Spinal cord (tissue), 10 donors: ENCODE measurements around the gene ANO6. TPM values are rescaled to one million over a fixed set of nuclear protein-coding genes. Genes with fewer than 3 reads are reported as not detected.
A peak's percentile ranks its signal among the peaks of the same experiment; 100 is the strongest.
"Not testable (repeated sequence)": the region's sequence is repeated elsewhere in the genome, so short reads cannot be mapped to it uniquely, and the experiment has no call there.

ENCODE experiments used
- DNase-seq, 6 donors: peaks; one replicate each; pipeline versions ENCODE4 v3.0.0 to v3.0.0-alpha.2; 2013 to 2015; ENCODE audit warnings: low spot score in 6 of 6, low read depth in 4 of 6
- H3K27ac ChIP-seq: one replicate; pipeline ENCODE4 v1.5.1; 2013; ENCODE audit warnings: low read depth, low read length, control low read depth
- H3K27me3 ChIP-seq: one replicate; pipeline ENCODE4 v1.6.1; 2013; ENCODE audit warnings: low read length; ENCODE audit not compliant: control insufficient read depth, insufficient read depth
- H3K36me3 ChIP-seq: one replicate; pipeline ENCODE4 v1.6.1; 2013; ENCODE audit warnings: low read length; ENCODE audit not compliant: control insufficient read depth, insufficient read depth
- H3K4me1 ChIP-seq: one replicate; pipeline ENCODE4 v1.6.1; 2013; ENCODE audit warnings: low read length; ENCODE audit not compliant: control insufficient read depth, insufficient read depth
- H3K4me3 ChIP-seq: one replicate; pipeline ENCODE4 v1.5.1; 2013; ENCODE audit warnings: low read depth, low read length, control low read depth
- H3K9me3 ChIP-seq: one replicate; pipeline ENCODE4 v1.6.1; 2013; ENCODE audit warnings: low read length; ENCODE audit not compliant: control insufficient read depth, insufficient read depth
- WGBS: methylation state at CpG from one replicate; pipeline ENCODE4 v1.1.5; 2013; ENCODE audit warnings: missing lambda C conversion rate; ENCODE audit not compliant: insufficient coverage; 5-methylcytosine and 5-hydroxymethylcytosine counted together
- polyA plus RNA-seq, 2 donors: library from polyadenylated mRNA; unstranded; fragments of 120-200 nt; gene quantifications; one replicate each; pipeline ENCODE4 v1.2.1, GENCODE V29; 2013; ENCODE audit not compliant: insufficient read length in 2 of 2
- total RNA-seq, 2 donors: library from RNA; depleted of rRNA in 1 of 2; stranded (reverse); fragments of 120-200 nt in 1 of 2; fragments of >200 nt in 1 of 2; gene quantifications; one replicate each; pipeline versions ENCODE4 v1.2.3 to v1.2.4, GENCODE V29; 2013 to 2014
- donor health status: healthy.

Gene ANO6
- total and polyA plus RNA-seq, 4 donors, result 21.6 to 105 (median 42.9) TPM

- H3K4me1 ChIP-seq, result no peaks in the 10 kb centered on the region
- H3K27ac ChIP-seq, result no peak overlapping the region
- H3K9me3 ChIP-seq, result no peaks in the 10 kb centered on the region
- H3K36me3 ChIP-seq, result no peaks in the 10 kb centered on the region
- no peak for DNase-seq
- H3K27me3 ChIP-seq, result no peaks in the 10 kb centered on the region
- no peak overlapping the region for H3K4me3 ChIP-seq
Observed at GRCh38 chr12:45362291-45362690, 146.4 kb downstream of the ANO6 start.

GRCh38 chr12:45363903-45364302 lies 148.0 kb downstream of the ANO6 start:
- Histone ChIP-seq H3K27me3 (no peaks in the 10 kb centered on the region), H3K4me3 (no peak overlapping the region), H3K9me3 (no peaks in the 10 kb centered on the region), H3K36me3 (no peaks in the 10 kb centered on the region), H3K4me1 (no peaks in the 10 kb centered on the region), H3K27ac (no peak overlapping the region)
- DNase-seq, result no peak

- H3K27ac ChIP-seq, result no peak overlapping the region
- no peak for DNase-seq
- H3K4me1 ChIP-seq, result no peaks in the 10 kb centered on the region
- H3K36me3 ChIP-seq, result peaks cover 3% of the 10 kb centered on the region
- H3K4me3 ChIP-seq, result no peak overlapping the region
- 100% methylated on average over 1 of the region's 3 CpGs for WGBS
- H3K27me3 ChIP-seq, result no peaks in the 10 kb centered on the region
- no peaks in the 10 kb centered on the region for H3K9me3 ChIP-seq
Observed at GRCh38 chr12:45368841-45369489, 153.1 kb downstream of the ANO6 start.

GRCh38 chr12:45377815-45378214 lies 161.9 kb downstream of the ANO6 start:
- no peaks in the 10 kb centered on the region for H3K36me3 ChIP-seq
- WGBS, result no CpG with 5 or more reads among the region's 1 CpG
- H3K9me3 ChIP-seq, result no peaks in the 10 kb centered on the region

GRCh38 chr12:45379261-45379660 lies 163.4 kb downstream of the ANO6 start:
- peak in 1 of 6 donors; percentile 20 for DNase-seq
- Histone ChIP-seq H3K27ac (no peak overlapping the region), H3K4me1 (no peaks in the 10 kb centered on the region), H3K27me3 (no peaks in the 10 kb centered on the region), H3K36me3 (no peaks in the 10 kb centered on the region), H3K4me3 (no peak overlapping the region), H3K9me3 (no peaks in the 10 kb centered on the region)
- 60% methylated on average over 1 of the region's 5 CpGs for WGBS

More at GRCh38 chr12:45377815-45378214, 161.9 kb downstream of the ANO6 start:
- H3K27me3 ChIP-seq, result no peaks in the 10 kb centered on the region
- no peak overlapping the region for H3K4me3 ChIP-seq
- H3K27ac ChIP-seq, result no peak overlapping the region
- no peak for DNase-seq
- no peaks in the 10 kb centered on the region for H3K4me1 ChIP-seq

- Histone ChIP-seq H3K4me1 (no peaks in the 10 kb centered on the region), H3K27me3 (no peaks in the 10 kb centered on the region), H3K4me3 (no peak overlapping the region), H3K36me3 (no peaks in the 10 kb centered on the region), H3K27ac (no peak overlapping the region), H3K9me3 (no peaks in the 10 kb centered on the region)
- WGBS, result 100% methylated on average over 4 of the region's 4 CpGs
- no peak for DNase-seq
Observed at GRCh38 chr12:45381351-45381750, 165.5 kb downstream of the ANO6 start.

- no CpG with 5 or more reads among the region's 1 CpG for WGBS
Observed at GRCh38 chr12:45388545-45388944, 172.7 kb downstream of the ANO6 start.

GRCh38 chr12:45389426-45389825 lies 173.5 kb downstream of the ANO6 start:
- Histone ChIP-seq H3K9me3 (no peaks in the 10 kb centered on the region), H3K4me3 (no peak overlapping the region), H3K4me1 (no peaks in the 10 kb centered on the region), H3K27me3 (no peaks in the 10 kb centered on the region), H3K27ac (no peak overlapping the region), H3K36me3 (no peaks in the 10 kb centered on the region)
- no peak for DNase-seq
- no CpG with 5 or more reads among the region's 3 CpGs for WGBS

More at GRCh38 chr12:45388545-45388944, 172.7 kb downstream of the ANO6 start:
- peak in 3 of 6 donors; percentile 17 to 69 (median 69) for DNase-seq
- Histone ChIP-seq H3K9me3 (no peaks in the 10 kb centered on the region), H3K4me1 (no peaks in the 10 kb centered on the region), H3K36me3 (no peaks in the 10 kb centered on the region), H3K27ac (no peak overlapping the region), H3K4me3 (no peak overlapping the region), H3K27me3 (no peaks in the 10 kb centered on the region)

- not testable (repeated sequence) for H3K4me3 ChIP-seq, H3K27ac ChIP-seq, DNase-seq, H3K9me3 ChIP-seq, H3K27me3 ChIP-seq, H3K36me3 ChIP-seq, H3K4me1 ChIP-seq
- no CpG with 5 or more reads among the region's 4 CpGs for WGBS
Observed at GRCh38 chr12:45397499-45397898, 181.6 kb downstream of the ANO6 start.

- Histone ChIP-seq H3K27ac (no peak overlapping the region), H3K4me1 (no peaks in the 10 kb centered on the region), H3K9me3 (no peaks in the 10 kb centered on the region), H3K27me3 (no peaks in the 10 kb centered on the region), H3K4me3 (no peak overlapping the region), H3K36me3 (no peaks in the 10 kb centered on the region)
- WGBS, result no CpG with 5 or more reads among the region's 4 CpGs
- DNase-seq, result no peak
Observed at GRCh38 chr12:45398552-45398951, 182.7 kb downstream of the ANO6 start.
